ENCODE measurements around the gene MFAP4. TPM values are rescaled to one million over a fixed set of nuclear protein-coding genes. Genes with fewer than 3 reads are reported as not detected.

Gene MFAP4
- total RNA-seq, 1 donor from 2014 or later: 37.7 TPM

DNA sequence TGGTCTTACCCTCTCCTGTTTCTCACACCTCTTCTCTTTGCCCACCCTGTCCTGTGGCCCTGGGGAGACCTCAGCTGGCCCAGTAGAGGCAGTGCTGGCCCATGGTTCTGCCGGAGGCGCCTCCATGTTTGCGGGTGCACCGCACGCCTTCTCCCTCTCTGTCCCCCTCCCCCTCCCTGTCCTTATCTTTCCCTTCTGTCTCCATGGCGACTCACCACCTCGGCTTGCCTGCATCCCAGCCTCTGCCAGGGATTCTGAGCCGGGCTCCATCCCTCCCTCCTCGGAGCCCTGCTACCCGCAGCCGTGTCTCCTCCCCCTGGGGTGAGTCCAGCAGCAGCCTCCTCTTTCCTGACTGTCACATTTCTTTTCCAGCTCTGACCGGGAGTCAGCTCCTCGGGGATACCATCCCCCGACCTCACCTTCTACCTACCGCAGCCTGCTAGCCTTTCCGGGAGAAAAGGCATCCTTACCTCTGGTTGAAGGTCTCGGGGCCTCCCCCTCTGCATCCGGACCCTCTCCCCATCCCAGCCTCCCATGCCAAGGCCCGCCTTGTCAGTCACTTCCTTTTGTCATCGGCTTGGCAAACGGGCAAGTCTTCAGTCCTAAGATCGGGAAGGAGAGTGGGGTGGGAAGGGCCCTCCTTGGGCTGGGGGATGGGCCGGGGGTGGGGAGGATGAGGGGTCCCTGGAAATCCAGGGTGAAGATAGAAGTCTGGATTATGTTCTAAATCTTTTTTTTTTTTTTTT, 24.1 kb upstream of the MFAP4 start, which contains the start of gene RNF112:
RNF112 (plus strand) TSS at position 358 of the 746 bp plus-strand sequence; CDS start at position 535, 177 bp downstream.
- H3K4me3 Mint-ChIP-seq (ENCODE audit: unreplicated experiment): peak within 1 kb of the TSS; percentile 67
- H3K4me1 Mint-ChIP-seq (ENCODE audit: low read depth, unreplicated experiment): peaks cover 19% of the 10 kb centered on the region
- H3K27ac Mint-ChIP-seq (ENCODE audit: unreplicated experiment): peak within 1 kb of the TSS; percentile 93
- peak; percentile 59 for DNase-seq
- H3K36me3 Mint-ChIP-seq (ENCODE audit: unreplicated experiment): no peaks in the 10 kb centered on the region
- TF ChIP-seq, protein P1, sequence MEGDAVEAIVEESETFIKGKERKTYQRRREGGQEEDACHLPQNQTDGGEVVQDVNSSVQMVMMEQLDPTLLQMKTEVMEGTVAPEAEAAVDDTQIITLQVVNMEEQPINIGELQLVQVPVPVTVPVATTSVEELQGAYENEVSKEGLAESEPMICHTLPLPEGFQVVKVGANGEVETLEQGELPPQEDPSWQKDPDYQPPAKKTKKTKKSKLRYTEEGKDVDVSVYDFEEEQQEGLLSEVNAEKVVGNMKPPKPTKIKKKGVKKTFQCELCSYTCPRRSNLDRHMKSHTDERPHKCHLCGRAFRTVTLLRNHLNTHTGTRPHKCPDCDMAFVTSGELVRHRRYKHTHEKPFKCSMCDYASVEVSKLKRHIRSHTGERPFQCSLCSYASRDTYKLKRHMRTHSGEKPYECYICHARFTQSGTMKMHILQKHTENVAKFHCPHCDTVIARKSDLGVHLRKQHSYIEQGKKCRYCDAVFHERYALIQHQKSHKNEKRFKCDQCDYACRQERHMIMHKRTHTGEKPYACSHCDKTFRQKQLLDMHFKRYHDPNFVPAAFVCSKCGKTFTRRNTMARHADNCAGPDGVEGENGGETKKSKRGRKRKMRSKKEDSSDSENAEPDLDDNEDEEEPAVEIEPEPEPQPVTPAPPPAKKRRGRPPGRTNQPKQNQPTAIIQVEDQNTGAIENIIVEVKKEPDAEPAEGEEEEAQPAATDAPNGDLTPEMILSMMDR (IDR thresholded peaks at IDR 0.05; ENCODE audit: partially characterized antibody, unreplicated experiment): no peak
- H3K9me3 Mint-ChIP-seq (ENCODE audit: unreplicated experiment): no peaks in the 10 kb centered on the region
- H3K27me3 Mint-ChIP-seq (ENCODE audit: unreplicated experiment): peaks cover 10% of the 10 kb centered on the region

DNA sequence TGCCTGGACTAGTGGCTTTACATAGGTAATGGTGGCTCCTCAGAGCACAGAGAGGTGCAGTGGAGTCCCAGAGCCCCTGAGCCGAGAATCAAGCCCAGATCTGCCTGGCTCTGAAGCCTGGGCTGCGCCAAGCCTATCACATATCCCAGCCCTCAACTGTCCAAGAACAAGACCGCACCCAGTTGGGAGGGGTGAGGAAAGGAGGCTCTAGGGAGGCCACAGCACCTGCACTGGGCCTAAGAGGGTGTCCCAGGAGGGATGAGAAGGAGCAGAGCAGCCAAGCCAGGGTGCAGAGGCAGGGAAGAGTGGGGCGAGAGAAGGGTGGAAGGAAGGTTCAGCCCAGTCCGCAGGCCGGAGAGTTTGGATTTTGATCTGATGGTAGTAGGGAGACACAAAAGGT, 23.1 kb upstream of the MFAP4 start:
- H3K4me1 Mint-ChIP-seq (ENCODE audit: low read depth, unreplicated experiment): peaks cover 19% of the 10 kb centered on the region

DNA sequence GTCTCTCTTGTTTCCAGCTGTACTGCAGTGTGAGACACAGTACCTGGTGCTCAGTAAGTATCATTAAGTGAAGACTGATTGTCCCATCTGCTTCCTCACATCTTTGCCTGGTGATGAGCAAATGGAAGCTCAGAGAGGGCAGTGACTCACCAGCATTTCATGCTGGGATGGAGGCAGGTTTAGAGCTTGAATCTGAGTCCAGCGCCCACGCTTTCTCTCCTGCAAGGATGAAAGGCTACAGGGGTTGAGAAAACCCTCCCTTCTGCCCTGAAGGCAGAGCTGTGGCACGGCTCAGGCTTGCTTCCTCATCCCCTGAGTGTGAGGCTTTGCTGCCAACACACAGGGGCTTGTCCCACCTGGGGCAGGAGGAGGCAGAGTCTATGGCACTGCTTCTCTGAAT, 22.5 kb upstream of the MFAP4 start:
- H3K4me1 Mint-ChIP-seq (ENCODE audit: low read depth, unreplicated experiment): peaks cover 19% of the 10 kb centered on the region

More for the DNA sequence above, 23.1 kb upstream of the MFAP4 start:
- Mint-ChIP-seq H3K36me3 (ENCODE audit: unreplicated experiment) (no peaks in the 10 kb centered on the region), H3K9me3 (ENCODE audit: unreplicated experiment) (no peaks in the 10 kb centered on the region), H3K4me3 (ENCODE audit: unreplicated experiment) (peak overlapping the region; percentile 8), H3K27me3 (ENCODE audit: unreplicated experiment) (peaks cover 10% of the 10 kb centered on the region), H3K27ac (ENCODE audit: unreplicated experiment) (peak overlapping the region; percentile 6)
- DNase-seq: no peak
- TF ChIP-seq, protein P1 (IDR thresholded peaks at IDR 0.05; ENCODE audit: partially characterized antibody, unreplicated experiment): no peak

DNA sequence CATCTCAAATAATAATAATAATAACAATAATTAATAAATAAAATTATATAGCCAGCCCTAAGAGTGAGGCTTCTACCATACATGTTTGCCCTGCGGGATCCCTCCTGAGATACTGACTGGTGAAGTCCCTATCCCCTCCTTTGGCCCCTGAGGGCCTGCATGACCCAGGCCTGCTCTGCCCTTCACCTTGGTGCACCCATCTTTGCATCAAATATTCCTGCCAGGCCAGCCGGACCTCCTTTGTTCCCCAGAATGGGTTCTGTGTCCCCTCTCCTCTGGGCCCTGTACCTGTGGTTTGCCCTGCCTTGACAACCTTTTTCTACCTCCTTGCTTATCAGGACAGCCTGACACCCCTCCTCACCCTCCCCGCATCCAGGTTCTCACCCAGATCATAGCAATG, 22.1 kb upstream of the MFAP4 start:
- Mint-ChIP-seq H3K4me1 (ENCODE audit: low read depth, unreplicated experiment) (peaks cover 19% of the 10 kb centered on the region), H3K27ac (ENCODE audit: unreplicated experiment) (no peak overlapping the region), H3K4me3 (ENCODE audit: unreplicated experiment) (no peak overlapping the region), H3K36me3 (ENCODE audit: unreplicated experiment) (no peaks in the 10 kb centered on the region), H3K9me3 (ENCODE audit: unreplicated experiment) (peaks cover 2% of the 10 kb centered on the region), H3K27me3 (ENCODE audit: unreplicated experiment) (peaks cover 7% of the 10 kb centered on the region)
- TF ChIP-seq, protein P1 (IDR thresholded peaks at IDR 0.05; ENCODE audit: partially characterized antibody, unreplicated experiment): no peak
- DNase-seq: no peak

More for the DNA sequence above, 22.5 kb upstream of the MFAP4 start:
- DNase-seq: no peak
- TF ChIP-seq, protein P1 (IDR thresholded peaks at IDR 0.05; ENCODE audit: partially characterized antibody, unreplicated experiment): no peak
- Mint-ChIP-seq H3K27me3 (ENCODE audit: unreplicated experiment) (peaks cover 7% of the 10 kb centered on the region), H3K9me3 (ENCODE audit: unreplicated experiment) (no peaks in the 10 kb centered on the region), H3K4me3 (ENCODE audit: unreplicated experiment) (no peak overlapping the region), H3K36me3 (ENCODE audit: unreplicated experiment) (no peaks in the 10 kb centered on the region), H3K27ac (ENCODE audit: unreplicated experiment) (no peak overlapping the region)

DNA sequence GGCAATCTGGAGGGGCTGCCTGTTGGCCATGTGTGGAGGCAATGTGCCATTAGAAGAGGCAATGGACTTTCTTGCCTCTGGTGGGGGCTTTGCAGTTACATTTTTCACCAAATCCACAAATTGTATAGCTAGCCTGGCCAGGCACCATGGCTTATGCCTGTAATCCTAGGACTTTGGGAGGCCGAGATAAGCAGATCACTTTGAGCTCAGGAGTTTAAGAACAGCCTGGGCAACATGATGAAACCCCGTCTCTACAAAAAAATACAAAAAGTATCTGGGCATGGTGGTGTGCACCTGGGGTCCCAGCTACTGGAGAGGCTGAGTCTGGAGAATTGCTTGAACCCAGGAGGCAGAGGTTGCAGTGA, 21.3 kb upstream of the MFAP4 start:
- H3K27me3 Mint-ChIP-seq (ENCODE audit: unreplicated experiment): peaks cover 7% of the 10 kb centered on the region
- TF ChIP-seq, protein P1 (IDR thresholded peaks at IDR 0.05; ENCODE audit: partially characterized antibody, unreplicated experiment): no peak
- H3K36me3 Mint-ChIP-seq (ENCODE audit: unreplicated experiment): no peaks in the 10 kb centered on the region
- no peak overlapping the region for H3K27ac Mint-ChIP-seq (ENCODE audit: unreplicated experiment)
- H3K4me1 Mint-ChIP-seq (ENCODE audit: low read depth, unreplicated experiment): peaks cover 19% of the 10 kb centered on the region
- H3K4me3 Mint-ChIP-seq (ENCODE audit: unreplicated experiment): no peak overlapping the region
- DNase-seq: no peak
- H3K9me3 Mint-ChIP-seq (ENCODE audit: unreplicated experiment): peaks cover 2% of the 10 kb centered on the region

Measured in glutamatergic neuron (in vitro differentiated cells).